ENCODE measurements around the gene DMRTA2.
A peak's percentile ranks its signal among the peaks of the same experiment; 100 is the strongest.

The DMRTA2 gene

GRCh38 chr1:50424884-50425375 lies 1.7 kb upstream of the DMRTA2 start:
- DNase-seq (ENCODE audit: low read depth, low spot score): no peak
- H3K4me3 ChIP-seq (ENCODE audit: low read length): no peak overlapping the region

GRCh38 chr1:50424045-50424883 lies 1.0 kb upstream of the DMRTA2 start:
- peak overlapping the region; percentile 42 for H3K4me3 ChIP-seq (ENCODE audit: low read length)
- peak; percentile 16 for DNase-seq (ENCODE audit: low read depth, low spot score)

- DNase-seq (ENCODE audit: low read depth, low spot score): no peak
- peak overlapping the region; percentile 42 for H3K4me3 ChIP-seq (ENCODE audit: low read length)
Measured at GRCh38 chr1:50423670-50424000, 392 bp upstream of the DMRTA2 start.

- no peak for DNase-seq (ENCODE audit: low read depth, low spot score)
- no peak overlapping the region for H3K4me3 ChIP-seq (ENCODE audit: low read length)
Measured at GRCh38 chr1:50422675-50422945, 633 bp downstream of the DMRTA2 start.

GRCh38 chr1:50421768-50422674 lies 1.2 kb downstream of the DMRTA2 start:
- no peak for DNase-seq (ENCODE audit: low read depth, low spot score)
- no peak overlapping the region for H3K4me3 ChIP-seq (ENCODE audit: low read length)

- no peak for DNase-seq (ENCODE audit: low read depth, low spot score)
Measured at GRCh38 chr1:50421366-50421748, 1.9 kb downstream of the DMRTA2 start.

GRCh38 chr1:50420689-50421365 lies 2.4 kb downstream of the DMRTA2 start:
- H3K4me3 ChIP-seq (ENCODE audit: low read length): peak overlapping the region; percentile 40
- DNase-seq (ENCODE audit: low read depth, low spot score): peak; percentile 32

More at GRCh38 chr1:50421366-50421748, 1.9 kb downstream of the DMRTA2 start:
- H3K4me3 ChIP-seq (ENCODE audit: low read length): peak overlapping the region; percentile 40

- no peak overlapping the region for H3K4me3 ChIP-seq (ENCODE audit: low read length)
- DNase-seq (ENCODE audit: low read depth, low spot score): no peak
Measured at GRCh38 chr1:50419907-50420677, 3.2 kb downstream of the DMRTA2 start.

- no peak for DNase-seq (ENCODE audit: low read depth, low spot score)
- no peak overlapping the region for H3K4me3 ChIP-seq (ENCODE audit: low read length)
Measured at GRCh38 chr1:50419192-50419906, 3.9 kb downstream of the DMRTA2 start.

- no peak for DNase-seq (ENCODE audit: low read depth, low spot score)
- no peak overlapping the region for H3K4me3 ChIP-seq (ENCODE audit: low read length)
Measured at GRCh38 chr1:50418600-50419109, 4.6 kb downstream of the DMRTA2 start.

- no peak overlapping the region for H3K4me3 ChIP-seq (ENCODE audit: low read length)
- DNase-seq (ENCODE audit: low read depth, low spot score): no peak
Measured at GRCh38 chr1:50417946-50418599, 5.2 kb downstream of the DMRTA2 start.

GRCh38 chr1:50417507-50417906 lies 5.7 kb downstream of the DMRTA2 start:
- H3K4me3 ChIP-seq (ENCODE audit: low read length): no peak overlapping the region
- no peak for DNase-seq (ENCODE audit: low read depth, low spot score)

GRCh38 chr1:50416553-50417453 lies 6.4 kb downstream of the DMRTA2 start:
- no peak overlapping the region for H3K4me3 ChIP-seq (ENCODE audit: low read length)
- DNase-seq (ENCODE audit: low read depth, low spot score): no peak

- no peak overlapping the region for H3K4me3 ChIP-seq (ENCODE audit: low read length)
- no peak for DNase-seq (ENCODE audit: low read depth, low spot score)
Measured at GRCh38 chr1:50416150-50416527, 7.1 kb downstream of the DMRTA2 start.

- H3K4me3 ChIP-seq (ENCODE audit: low read length): no peak overlapping the region
- no peak for DNase-seq (ENCODE audit: low read depth, low spot score)
Measured at GRCh38 chr1:50415235-50416149, 7.8 kb downstream of the DMRTA2 start.

- no peak overlapping the region for H3K4me3 ChIP-seq (ENCODE audit: low read length)
- DNase-seq (ENCODE audit: low read depth, low spot score): no peak
Measured at GRCh38 chr1:50414853-50415234, 8.4 kb downstream of the DMRTA2 start.
